A549 (cell line): ENCODE results near the gene MYBPHL.

Source experiments
- HMGXB4 ChIP-seq: fragments of 250-450 bp; sonication (Bioruptor Pico); IDR thresholded peaks from 2 replicates; pipeline ENCODE4 v1.5.0; 2021; ENCODE audit warnings: mild to moderate bottlenecking, moderate library complexity, borderline replicate concordance
- MAFK ChIP-seq: fragments of 450-650 bp; IDR thresholded peaks from 2 replicates; pipeline ENCODE4 v1.6.1; 2014; ENCODE audit not compliant: partially characterized antibody
- MAX ChIP-seq: IDR thresholded peaks from 2 replicates; pipeline ENCODE4 v1.6.1; 2012
- POLR2A ChIP-seq: IDR thresholded peaks from 2 replicates; pipeline ENCODE4 v1.6.1; 2012; ENCODE audit warnings: mild to moderate bottlenecking, low read length
- ZC3H11A ChIP-seq: fragments of 450-650 bp; IDR thresholded peaks from 2 replicates; pipeline ENCODE4 v1.6.1; 2014; ENCODE audit warnings: antibody characterized with exemption, mild to moderate bottlenecking
- TF ChIP-seq, protein P1 (sequence below): fragments of 200-600 bp; sonication (generic); IDR thresholded peaks from 2 replicates; pipeline ENCODE4 v1.6.1; 2016; ENCODE audit warnings: antibody characterized with exemption, mild to moderate bottlenecking, moderate library complexity

GRCh38 chr1:109327285-109327684, 20.5 kb upstream of the MYBPHL start:
- TF ChIP-seq MAX (no peak), ZC3H11A (no peak), MAFK (no peak), POLR2A (no peak), HMGXB4 (CRISPR knock-in tag) (no peak)
- TF ChIP-seq, protein P1, sequence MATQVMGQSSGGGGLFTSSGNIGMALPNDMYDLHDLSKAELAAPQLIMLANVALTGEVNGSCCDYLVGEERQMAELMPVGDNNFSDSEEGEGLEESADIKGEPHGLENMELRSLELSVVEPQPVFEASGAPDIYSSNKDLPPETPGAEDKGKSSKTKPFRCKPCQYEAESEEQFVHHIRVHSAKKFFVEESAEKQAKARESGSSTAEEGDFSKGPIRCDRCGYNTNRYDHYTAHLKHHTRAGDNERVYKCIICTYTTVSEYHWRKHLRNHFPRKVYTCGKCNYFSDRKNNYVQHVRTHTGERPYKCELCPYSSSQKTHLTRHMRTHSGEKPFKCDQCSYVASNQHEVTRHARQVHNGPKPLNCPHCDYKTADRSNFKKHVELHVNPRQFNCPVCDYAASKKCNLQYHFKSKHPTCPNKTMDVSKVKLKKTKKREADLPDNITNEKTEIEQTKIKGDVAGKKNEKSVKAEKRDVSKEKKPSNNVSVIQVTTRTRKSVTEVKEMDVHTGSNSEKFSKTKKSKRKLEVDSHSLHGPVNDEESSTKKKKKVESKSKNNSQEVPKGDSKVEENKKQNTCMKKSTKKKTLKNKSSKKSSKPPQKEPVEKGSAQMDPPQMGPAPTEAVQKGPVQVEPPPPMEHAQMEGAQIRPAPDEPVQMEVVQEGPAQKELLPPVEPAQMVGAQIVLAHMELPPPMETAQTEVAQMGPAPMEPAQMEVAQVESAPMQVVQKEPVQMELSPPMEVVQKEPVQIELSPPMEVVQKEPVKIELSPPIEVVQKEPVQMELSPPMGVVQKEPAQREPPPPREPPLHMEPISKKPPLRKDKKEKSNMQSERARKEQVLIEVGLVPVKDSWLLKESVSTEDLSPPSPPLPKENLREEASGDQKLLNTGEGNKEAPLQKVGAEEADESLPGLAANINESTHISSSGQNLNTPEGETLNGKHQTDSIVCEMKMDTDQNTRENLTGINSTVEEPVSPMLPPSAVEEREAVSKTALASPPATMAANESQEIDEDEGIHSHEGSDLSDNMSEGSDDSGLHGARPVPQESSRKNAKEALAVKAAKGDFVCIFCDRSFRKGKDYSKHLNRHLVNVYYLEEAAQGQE: no peak
